SHP77 (cell line): ENCODE measurements around the gene C4A.
"Not testable (repeated sequence)": the region's sequence is repeated elsewhere in the genome, so short reads cannot be mapped to it uniquely, and the experiment has no call there.

Experiments
- DNase-seq, 2 experiments: peaks; one replicate each; lab custom pipeline; 2025; lab: John Stamatoyannopoulos, UW

The C4A gene

DNA sequence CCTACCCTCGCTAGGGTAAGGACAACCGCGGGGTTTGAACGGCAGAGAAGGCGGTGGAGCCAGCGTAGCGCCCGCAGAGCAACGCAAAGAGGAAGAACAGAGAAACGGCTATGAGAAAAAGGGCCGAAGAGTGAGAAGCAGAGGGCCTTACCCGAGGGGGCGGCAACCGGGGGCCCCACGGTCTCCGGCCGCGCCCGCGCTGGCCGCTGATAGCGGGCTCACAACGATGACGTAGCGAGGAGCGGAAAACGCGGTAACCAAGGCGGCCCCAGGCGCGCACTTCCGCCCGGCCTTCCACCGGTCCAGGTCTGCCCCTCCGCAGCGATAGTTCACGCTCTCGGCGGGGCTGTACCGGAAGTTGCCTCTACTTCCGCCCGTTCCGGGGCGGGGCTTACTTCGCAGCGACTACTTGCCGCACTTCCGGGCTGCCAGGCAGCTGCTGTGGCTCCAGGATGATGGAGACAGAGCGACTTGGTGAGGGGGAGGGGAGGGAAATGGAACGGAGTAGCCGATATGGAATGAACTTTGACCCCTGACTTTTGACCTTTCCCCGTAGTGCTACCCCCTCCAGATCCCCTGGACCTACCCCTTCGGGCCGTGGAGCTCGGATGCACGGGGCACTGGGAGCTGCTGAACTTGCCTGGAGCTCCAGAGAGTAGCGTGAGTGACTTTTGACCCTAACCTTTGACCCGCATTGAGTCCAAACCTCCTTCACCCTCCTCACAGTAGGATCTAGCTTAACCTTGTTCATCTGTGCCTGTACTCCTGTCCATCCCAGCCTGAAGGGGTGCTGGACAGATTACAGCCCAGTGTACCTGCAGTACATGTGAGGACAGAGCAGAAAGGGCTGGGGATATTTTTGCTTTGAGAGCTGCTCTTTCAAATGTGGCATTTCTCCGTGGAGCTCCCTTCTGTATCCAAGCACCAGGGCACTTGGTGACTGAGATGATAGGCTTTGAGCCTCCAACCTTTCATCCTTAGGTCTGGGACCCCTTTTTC, 22.8 kb upstream of the C4A start, which contains the start of the genes NELFE and SKIC2:
TSS of gene NELFE (minus strand) at position 231 of the 999 bp plus-strand sequence. CDS start 525 bp downstream, outside the sequence.
TSS of gene SKIC2 (plus strand) at position 435 of the 999 bp plus-strand sequence. CDS start at position 453, 18 bp downstream.
- peak; percentile 95 to 97 for DNase-seq

DNA sequence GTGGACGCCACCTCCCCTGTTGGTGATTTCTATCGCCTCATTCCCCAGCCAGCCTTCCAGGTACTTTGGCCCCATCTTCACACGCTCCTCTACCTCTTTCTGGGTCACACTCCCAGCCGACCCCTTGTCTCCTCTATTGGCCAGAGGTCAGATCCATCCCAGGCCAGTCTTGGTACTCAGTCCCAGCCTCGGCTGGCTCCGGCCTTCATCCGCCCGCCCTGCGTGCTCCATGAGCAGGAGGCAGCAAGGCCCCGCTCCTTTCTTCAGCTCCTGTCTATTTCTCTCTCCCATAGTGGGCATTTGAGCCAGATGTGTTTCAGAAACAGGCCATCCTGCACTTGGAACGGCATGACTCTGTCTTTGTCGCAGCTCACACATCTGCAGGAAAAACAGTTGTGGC, 20.2 kb upstream of the C4A start:
- DNase-seq: no peak

DNA sequence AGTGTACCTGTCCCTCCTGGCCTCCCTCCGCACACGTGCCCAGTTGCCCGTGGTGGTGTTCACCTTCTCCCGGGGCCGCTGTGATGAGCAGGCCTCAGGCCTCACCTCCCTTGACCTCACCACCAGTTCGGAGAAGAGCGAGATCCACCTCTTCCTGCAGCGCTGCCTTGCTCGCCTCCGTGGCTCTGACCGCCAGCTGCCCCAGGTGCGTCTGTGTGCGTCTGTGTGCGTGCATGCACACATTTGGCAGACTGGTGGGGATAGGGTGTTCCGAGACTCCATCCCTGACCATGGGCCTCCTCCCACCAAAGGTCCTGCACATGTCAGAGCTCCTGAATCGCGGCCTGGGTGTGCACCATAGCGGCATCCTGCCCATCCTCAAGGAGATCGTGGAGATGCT, 17.9 kb upstream of the C4A start:
- no peak for DNase-seq

DNA sequence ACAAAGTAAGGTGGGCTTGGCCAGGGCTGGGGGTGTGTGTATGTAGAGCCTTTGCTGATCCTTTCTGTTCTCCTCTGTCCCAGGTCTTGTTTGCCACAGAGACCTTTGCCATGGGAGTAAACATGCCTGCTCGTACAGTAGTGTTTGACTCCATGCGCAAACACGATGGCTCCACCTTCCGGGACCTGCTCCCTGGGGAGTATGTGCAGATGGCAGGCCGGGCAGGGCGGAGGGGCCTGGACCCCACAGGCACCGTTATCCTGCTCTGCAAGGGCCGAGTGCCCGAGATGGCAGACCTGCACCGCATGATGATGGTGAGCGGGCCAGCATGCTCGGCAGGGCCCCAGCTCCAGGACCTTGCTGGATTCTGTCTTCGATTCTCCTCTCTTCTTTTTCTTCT, 16.2 kb upstream of the C4A start:
- DNase-seq: no peak

DNA sequence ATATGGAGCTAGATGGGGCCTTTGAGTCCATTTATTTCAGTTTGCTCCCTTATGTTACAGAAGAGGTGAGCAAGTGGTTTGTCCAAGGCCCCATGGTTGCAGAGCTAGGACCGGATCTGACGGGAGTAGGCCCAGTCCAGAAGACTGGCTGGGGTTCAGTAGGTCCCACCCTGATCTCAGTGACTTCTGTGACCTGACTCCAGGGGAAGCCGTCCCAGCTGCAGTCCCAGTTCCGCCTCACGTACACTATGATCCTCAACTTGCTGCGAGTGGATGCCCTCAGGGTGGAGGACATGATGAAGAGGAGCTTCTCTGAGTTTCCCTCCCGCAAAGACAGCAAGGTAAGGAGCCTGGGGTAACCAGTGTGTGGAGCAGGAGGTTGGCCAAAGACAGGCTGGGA, 15.4 kb upstream of the C4A start:
- no peak for DNase-seq

DNA sequence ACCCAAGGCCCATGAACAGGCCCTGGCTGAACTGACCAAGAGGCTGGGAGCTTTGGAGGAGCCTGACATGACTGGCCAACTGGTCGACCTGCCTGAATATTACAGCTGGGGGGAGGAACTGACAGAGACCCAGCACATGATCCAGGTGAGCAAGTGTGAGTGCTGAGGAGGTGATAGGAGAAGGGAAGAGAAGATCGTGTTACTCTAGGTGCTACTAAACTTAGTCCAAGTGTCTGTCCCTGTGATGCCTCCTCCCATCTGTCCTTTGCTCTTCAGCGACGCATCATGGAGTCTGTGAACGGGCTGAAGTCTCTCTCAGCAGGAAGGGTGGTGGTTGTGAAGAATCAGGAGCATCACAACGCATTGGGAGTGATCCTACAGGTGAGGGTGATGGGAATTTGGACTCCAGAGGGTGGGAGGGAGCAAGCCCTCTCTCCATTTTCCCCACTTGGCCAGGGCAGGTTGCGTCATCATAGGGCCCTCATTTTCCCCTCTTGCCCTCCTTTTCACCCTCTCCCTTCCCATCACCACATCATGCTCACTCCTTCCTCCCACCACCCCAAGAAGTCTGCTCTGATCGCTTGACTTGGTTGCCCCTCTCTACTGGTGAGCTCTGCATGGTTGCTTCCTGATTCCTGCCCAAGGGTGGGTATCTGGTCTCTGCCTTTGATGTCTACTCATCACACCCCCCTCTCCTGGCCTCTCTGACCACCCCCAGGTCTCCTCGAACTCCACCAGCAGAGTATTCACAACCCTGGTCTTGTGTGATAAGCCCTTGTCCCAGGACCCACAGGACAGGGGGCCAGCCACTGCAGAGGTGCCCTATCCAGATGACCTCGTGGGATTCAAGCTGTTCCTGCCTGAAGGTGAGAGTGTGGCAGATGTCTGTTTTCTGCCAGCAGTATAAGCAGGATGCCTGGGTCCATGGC, 14.6 kb upstream of the C4A start:
- no peak for DNase-seq

- no peak for DNase-seq
Observed at GRCh38 chr6:31967926-31968320, 13.9 kb upstream of the C4A start.

DNA sequence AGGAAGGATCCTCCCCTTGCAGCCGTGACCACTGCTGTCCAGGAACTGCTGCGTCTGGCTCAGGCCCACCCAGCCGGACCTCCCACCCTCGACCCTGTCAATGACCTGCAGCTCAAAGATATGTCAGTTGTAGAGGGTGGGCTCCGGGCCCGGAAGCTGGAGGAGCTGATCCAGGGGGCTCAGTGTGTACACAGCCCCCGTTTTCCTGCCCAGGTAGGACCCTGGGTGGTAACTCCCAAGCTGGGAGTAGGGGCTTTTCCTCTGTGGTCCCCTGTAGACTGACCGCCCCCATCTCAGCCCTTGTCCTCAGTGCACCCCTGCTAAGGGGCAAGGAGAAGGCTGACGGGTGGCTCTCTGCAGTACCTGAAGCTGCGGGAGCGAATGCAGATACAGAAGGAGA, 13.5 kb upstream of the C4A start:
- no peak for DNase-seq

DNA sequence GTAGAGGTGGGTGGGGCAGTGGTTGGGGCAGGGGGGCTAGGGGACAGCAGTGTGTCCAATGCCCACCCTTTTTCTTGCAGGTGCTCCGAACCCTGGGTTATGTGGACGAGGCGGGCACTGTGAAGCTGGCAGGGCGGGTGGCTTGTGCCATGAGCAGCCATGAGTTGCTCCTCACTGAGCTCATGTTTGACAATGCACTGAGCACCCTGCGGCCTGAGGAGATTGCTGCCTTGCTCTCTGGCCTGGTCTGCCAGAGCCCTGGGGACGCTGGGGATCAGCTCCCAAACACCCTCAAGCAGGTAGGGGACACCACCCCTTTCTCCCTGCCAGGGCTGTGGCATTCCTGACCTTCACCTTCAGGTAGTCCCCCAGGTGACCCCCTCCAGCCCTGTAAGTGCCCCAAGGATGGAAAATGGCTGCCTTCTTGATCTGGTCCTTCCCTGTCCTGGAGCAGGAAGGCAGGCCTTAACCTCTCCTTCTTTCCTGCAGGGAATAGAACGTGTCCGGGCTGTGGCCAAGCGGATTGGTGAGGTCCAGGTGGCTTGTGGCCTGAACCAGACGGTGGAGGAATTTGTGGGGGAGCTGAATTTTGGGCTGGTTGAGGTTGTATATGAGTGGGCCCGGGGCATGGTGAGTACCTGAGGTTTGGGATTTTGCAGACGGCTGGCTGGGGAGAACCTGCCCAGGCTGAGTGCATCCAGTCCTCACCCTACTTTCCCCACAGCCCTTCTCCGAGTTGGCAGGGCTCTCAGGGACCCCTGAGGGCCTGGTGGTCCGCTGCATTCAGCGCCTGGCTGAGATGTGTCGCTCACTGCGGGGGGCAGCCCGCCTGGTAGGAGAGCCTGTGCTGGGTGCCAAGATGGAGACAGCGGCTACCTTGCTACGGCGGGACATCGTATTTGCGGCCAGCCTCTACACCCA, 12.8 kb upstream of the C4A start:
- DNase-seq: no peak

DNA sequence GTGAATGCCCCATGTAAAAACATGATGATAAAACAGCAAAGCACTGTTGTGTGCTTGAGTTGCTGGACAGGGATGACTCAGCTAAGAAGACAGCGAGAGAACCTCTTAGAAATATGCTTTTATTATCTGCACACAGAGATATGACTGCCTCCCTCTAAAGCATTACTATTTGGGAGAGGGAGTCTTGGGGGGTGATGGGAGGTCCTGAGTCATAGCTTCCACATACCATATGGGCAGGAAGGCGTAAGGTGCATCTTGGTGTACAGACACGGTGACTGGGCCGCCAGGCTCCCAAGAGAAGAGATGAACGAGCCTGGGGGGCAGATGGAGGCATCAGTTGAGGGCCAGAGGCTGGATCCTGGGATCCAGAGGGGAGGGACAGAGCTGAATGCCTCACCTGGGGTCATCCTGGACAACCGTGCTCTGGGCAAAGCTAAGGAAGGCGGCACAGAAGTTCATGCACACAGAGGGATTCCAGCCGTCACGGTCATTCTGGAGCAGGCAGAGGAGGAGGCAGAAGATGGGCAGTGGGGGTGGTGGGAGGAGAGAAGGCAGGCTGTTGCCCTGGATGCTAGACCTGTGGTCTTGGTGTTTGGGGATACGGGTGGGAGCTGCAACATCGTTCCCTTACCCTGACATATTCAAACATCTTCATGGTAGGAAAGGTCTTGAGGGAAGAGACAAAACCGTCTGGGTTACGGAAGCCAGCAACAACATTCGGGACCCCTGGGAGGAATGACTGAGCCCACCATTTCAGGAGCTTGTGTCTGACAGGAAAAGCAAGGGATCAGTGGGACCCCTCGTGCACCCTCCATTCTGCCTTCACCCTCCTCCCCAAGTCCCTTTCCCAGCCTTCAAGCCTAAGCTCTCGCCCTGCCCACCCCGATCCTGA, 11.9 kb upstream of the C4A start:
- DNase-seq: no peak

DNA sequence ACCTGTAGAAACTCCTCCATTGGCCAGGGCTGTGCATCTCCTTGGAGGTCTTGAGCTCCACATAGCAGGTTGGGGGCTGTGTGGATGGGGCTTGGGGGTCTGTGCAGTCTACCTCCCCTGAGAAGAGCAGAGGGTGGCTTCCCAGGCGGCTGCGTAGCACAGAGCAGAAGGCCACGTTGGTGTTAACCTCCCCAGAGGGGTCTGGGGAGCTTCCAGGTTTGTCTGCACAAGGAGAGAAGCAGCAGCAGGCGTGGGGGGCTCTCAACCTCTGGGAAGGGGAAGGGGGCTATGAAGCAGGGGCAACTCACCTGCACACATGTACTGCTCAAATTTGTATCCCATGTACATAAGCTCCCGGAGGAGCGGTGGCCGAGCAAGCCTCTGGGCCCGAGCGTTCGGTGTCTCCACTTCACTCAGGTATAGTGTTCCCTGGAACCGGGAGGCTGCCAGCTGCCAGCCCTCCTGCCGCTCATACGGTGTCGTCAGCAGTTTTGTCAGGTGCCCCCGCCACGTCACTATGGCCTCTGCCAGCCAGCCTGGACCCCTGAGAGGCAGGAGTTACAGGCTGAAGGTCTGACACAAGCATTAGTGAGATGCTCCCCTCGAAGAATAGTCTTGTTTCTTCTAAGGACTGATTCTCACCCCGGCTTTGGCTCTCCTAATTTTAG, 11.1 kb upstream of the C4A start:
- peak; percentile 34 to 63 for DNase-seq

DNA sequence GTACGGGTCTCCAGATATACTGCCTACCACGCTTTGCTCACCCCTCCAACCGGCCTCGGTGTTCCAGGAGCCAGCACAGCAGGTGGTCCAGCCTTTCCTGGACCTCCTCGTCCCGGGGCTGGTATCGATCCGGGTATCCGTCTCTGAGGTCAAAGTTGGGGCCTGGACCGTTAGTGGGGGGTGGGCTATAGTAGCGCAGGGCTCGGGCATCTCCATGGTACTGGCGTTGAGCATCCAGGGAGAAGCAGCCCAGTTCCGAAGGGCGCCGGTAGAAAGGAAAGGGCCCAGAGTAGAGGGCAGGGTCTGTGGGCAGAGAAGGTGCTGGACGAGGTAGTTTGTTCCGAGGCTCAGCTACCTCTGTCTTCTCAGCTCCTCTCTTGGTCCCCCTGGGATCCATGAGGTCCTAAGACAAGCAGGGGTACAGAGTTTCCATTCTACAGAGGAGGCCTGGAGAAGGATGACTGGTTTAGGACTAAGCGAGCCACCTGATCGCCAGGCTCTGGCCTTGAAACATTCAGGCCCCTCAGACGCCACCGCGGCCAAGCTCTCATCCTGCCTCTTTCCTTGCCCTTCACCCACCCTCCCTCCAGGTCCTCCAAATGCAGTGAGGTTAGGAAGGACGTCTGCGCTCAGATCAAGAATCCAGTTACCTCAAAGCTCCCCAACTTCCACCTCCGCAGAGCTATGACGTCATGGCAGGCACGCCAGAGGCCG, 10.4 kb upstream of the C4A start:
- no peak for DNase-seq

GRCh38 chr6:31971993-31972708, 9.7 kb upstream of the C4A start, which contains the start of gene DXO:
DXO (minus strand) TSS chr6:31972138; CDS start chr6:31971675, 463 bp downstream.
- DNase-seq: peak; percentile 97 to 99

- no peak for DNase-seq
Observed at GRCh38 chr6:31972709-31973350, 9.0 kb upstream of the C4A start.

- not testable (repeated sequence) for DNase-seq
Observed at GRCh38 chr6:31976065-31976464, 5.8 kb upstream of the C4A start.

- DNase-seq: no peak
Observed at GRCh38 chr6:31977816-31978431, 3.9 kb upstream of the C4A start.

DNA sequence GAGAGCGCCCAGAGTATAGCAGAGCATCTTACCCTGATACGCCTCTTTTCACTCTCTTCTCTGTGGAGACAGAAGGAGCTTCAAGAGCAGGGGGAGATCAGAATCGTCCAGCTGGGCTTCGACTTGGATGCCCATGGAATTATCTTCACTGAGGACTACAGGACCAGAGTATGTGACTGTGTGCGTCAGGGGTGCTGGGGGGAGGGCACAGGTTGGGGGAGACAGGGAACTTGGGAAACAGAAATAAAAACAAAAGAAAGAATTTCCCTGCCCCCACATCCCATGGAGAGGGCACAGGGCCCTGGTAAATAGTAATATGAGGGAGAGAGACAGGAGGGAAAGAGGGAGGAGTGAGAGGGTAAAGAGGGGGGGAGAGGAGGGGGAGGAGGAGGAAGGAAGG, 3.0 kb upstream of the C4A start:
- no peak for DNase-seq
